ENCODE measurements around the gene ZNF488.
"Not testable (repeated sequence)": the region's sequence is repeated elsewhere in the genome, so short reads cannot be mapped to it uniquely, and the experiment has no call there.

ZNF488 gene

DNA sequence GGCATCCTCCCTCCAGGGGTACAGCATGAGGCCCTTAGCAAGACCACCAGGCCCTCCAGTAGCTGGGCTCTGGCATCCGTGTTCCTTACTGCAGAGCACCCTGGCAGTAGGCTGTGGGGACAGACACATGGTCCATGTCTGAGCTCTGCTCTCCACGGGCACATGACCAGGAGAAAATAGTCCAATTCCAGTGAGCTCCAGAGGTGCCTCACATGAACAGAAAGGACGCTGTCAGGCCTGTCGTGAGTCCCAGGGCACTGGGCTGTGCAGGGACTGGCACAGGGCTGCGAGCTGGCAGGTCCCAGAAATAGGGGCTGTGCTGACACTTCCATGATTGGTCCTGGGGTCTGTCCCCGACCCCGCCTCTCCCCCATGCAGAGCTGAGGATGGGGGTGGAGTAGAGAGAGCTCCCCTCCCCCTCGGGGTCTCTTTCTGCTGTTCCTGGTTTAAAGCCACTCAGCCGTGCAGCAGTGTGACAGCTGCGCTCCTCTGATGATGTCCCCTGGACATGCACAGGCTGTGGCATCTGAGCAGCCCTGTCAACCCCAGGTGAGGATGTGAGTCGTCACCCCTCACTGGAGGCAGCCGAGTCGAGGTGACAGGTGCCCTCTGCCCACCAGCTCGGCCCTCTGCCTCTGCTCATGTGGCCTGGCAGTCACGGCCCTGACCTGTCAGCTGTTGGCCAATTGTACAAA lies 25.2 kb upstream of the ZNF488 start:
- DNase-seq = no peak

DNA sequence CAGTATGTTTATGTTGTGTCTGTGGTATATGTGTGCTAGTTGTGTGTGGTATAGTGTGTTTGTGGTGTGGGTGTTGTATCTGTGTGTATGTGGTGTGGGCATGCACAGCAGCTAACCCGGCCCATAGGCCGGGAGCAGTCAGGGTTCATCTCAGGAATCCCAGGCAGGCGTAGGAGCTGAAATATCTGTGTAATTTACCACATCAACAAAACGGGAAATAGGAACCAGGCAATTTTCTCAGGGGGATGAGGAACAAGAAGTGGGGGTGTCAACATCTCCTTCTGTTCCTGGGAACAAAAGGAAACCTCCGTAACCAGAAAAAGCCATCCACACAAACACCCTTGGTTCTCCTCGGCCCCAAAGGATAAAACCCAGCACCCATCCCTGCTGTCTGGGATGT lies 24.5 kb upstream of the ZNF488 start:
- no peak for DNase-seq

DNA sequence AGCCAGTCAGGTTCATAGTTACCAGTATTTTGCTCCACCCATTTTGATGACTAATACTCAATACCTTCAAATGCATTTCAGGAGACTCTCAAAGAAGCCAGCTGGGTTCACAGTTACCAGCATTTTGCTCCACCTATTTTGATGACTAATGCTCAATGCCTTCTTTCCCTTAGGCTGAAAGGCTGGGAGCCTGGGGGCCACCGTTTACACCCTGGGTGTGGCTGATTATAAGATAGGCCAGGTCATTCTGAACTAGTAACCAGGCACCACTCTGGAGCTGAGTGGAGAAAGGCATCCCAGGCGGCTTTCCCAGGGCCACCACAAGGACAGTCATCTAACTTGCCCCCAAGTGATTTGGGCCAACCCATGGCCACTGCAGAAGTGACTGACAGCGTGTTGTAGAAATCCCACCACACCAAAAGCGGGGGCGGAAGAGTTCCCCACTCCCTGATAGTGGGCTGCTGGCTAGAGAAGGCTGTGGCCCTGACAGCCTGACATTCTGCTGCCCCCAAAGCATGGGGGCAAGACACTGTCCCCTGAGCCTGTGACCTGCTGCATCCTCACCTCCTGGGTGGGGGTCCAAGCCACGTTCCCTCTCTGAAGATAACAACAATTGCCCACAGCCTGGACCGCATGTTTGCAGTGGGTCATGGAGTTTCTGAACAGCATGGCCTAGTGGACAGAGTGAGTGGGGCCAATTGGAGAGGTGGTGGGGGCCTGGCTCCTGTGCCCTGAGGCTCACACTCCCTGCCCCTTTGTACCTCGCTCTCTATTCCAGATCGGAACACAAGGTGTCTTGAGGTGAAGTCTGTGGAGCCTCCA lies 23.0 kb upstream of the ZNF488 start:
- no peak for DNase-seq

DNA sequence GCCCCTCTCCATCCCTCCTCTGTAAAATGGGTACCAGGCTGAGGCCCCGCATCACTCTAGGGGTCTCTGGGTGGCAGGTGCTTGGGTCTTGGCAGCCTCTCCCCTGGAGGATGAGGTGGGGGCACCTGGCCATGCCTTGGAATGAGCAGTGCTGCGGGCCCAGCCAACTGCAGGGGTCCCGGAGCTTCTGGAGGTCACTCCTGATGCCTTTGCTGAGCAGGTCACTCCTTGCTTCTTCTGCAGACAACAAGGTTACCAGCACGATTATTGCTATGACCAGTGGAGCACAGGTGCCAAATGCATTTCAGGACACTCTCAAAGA lies 22.4 kb upstream of the ZNF488 start:
- DNase-seq = no peak

DNA sequence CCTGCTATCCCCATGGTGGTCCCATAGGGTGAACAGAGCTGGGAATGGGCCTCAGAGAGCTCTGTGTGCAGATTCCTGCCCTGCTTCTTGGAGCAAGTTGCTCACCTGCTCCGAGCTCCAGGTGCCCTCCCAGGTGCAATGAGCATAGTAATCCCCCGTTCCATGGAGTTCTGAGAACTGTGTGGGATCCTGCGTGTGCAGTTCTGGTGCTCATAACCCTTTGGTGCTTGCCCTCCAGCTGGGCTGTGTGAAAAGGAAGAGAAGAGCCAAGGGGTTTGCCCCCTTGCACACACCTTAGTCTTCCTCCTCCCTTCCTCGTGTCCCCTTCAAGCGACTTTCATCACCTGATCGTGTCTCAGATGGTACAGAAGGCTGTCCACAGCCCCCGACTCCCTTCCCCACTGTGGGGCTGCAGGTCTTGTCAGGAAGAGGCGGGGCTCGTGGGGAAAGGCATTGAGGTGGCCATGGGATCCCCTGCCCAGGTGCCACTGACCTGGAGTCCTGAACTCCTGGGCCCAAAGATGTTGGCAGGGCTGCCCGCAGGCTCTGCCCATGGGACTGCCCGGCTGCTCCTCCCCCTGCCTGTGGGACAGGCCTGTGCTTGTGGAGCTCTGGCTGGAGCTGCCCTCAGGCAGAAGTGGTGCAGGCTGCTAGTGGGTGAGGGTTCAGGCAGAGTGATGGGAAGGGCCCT lies 21.9 kb upstream of the ZNF488 start:
- no peak for DNase-seq

DNA sequence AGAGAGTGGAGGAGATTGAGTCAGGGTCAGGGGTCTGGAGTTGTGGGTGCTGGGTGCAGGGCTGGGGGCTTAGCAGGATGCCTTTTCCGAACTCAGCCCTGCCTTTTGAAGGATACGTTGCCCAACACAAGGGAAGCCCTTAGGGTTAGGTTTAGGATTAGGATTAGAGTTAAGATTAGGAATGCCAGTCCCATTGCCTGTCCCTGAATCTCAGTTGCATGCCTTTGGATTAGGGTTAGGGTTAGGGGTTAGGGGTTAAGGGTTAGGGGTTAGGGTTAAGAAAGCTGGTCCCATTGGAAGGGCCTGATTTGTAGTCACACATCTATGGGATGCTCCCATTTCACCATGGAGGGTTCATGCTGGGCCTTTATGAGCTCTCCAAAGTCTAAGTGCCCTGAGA lies 20.8 kb upstream of the ZNF488 start:
- no peak for DNase-seq

DNA sequence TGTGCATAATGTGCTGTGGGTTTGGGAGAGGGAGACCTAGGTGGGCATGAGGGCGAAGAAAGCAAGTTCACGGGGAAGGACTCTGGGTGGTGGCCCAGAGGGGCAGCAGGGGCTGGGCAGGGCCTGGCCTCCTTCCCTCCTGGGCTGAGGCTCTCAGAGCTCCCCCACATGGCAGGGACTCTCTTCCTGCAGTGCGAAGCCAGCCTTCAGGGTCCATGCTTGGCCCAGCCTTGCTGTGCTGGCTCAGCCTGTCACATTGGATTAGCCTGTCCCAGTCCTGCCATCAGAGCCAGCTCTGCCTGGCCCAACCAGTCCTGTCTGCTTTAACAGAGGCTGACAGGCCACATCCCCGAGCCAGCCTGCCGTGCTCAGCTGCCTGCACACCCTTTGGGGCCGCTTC lies 20.4 kb upstream of the ZNF488 start:
- DNase-seq = no peak

DNA sequence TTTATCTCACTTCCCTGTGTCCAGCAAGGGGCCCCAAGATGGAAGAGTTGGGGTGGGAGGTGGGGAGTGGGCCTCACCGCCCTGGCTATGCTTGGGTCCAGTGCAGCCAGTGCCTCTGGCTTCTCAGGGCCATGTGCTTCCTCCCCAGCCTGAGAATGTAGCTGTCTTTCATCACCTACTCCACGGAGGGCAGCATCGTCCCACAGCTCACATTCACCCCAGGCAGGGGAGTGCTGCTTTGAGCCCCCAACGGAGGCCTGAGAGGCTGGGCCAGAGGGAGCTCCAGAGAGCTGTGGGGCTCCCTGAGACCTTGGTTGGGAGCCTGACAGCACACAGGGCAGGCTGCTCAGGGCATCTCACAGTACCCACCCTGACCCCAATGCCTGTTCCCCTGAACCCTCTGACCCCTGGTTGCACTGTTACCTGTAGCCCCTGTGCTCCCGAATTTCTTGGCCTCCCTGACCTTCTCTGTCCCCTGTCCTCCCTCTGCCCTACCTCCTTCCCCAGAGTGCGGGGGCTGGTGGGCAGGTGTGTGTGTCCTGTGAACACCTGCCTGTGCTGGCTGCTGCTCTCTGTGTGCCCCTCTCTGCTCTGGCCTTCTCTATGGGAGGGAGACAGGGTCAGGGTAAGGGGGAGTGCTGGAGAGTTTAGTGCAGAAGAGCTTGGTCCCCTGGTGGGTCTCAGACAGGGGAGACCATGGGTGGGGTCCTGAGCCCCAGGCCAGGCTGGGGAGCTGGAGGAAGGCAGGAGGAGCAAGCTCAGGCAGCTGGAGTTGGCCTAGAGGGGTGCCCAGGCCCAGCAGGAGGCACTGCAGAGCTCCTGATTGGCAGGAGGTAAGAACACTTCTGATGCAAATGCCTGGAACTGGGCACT lies 19.6 kb upstream of the ZNF488 start:
- no peak for DNase-seq

DNA sequence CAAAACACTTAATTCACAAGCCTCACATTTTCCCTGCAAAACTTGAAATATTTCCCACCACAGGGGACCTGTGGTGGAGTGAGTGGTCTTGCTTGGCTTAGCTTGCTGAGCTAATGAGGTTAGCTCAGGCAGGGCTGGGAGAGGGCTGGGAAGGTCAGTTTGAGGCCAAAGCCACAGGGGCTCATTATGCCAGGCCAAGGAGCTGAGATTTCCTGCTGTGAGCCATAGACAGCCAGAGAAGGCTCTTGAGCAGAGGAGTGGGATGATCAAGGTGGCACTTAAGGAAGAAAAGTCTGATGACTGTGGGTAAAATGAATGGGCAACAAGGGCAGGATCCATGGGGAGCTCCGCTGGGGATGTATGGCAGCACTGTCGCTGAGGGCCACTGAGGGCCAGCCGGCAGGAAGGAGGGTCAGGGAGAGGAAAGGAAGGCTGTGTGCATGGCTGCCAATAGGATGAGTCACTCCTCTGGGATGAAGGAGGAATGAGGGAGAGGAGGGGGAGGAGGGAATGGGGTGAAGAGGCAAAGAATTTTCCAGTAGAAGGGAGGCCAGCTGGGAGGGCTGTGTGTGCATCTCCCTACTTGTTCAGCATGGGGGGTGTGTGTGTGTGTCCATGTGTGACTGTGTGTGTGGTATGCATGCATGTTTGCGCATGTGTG lies 18.7 kb upstream of the ZNF488 start:
- no peak for DNase-seq

DNA sequence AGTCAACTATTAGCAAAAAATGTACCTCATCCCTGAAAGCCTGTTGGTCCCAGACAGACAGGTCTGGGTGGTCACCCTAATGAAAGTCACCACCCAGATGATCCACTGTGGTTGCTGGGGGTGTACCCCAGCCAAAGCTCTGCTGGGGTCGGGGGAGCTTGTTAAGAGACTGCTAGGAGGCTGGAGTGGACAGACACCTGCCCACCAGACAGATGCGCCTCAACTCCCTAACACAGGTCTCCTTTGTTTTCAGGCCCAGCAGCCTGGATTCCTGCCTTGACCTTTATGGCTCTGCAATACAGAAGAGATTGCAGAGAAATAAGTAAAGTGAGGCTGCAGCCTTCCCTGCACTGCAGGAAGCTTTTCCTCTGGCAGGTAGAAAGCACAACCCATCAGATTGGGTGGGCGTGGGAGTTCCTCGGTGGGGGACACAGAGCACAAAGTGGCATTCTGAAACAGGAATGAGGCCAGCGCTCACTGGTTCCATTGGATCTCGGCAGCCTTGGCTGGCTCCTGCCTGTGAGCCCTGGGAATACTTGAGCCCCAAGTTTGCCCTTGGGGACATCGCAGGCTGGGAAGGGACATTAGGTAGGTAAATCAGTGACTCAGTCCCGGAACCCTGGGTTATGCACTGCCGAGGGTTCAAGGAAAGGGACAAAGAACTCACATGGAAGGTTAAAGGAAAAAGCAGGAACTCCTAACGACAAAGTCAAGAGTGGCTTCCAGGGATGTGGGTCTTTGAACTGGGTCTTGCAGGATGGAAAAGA lies 18.0 kb upstream of the ZNF488 start:
- no peak for DNase-seq

DNA sequence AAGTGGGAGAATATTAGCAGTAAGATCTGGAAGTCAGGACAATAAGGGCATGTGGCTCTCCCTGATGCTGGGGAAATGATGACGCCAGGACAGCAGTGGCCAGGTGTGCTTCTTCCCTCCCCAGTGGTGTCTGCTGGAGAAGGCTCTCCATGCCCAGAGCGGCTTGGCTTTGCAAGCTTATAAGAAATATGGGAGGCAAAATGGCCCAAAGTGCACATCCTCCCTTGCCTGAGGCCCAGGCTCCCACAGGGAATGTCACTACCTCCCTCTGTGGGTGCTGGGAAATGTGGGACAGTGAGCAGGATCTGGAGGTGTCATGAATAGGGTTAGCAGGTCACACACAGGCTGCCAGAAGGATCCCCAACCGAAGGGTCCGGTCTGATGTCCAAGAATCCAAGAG lies 17.1 kb upstream of the ZNF488 start:
- DNase-seq = no peak

DNA sequence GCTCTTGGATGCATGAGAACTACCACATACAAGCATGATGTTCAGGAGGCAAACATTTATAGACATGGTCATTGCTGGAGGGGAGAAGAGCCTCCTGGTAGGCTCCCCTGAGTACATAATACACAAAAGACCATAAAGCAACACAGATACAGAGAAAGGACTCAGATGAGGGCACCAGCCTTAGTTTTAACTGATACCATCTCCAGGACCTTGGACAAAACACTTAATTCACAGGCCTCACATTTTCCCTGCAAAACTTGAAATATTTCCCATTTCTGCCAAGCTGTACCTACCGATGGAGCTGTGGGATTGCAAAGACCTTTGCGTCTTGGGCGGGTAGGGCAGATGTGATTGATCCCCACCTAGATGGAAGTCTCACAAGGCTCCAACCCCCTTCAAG lies 16.7 kb upstream of the ZNF488 start:
- no peak for DNase-seq

DNA sequence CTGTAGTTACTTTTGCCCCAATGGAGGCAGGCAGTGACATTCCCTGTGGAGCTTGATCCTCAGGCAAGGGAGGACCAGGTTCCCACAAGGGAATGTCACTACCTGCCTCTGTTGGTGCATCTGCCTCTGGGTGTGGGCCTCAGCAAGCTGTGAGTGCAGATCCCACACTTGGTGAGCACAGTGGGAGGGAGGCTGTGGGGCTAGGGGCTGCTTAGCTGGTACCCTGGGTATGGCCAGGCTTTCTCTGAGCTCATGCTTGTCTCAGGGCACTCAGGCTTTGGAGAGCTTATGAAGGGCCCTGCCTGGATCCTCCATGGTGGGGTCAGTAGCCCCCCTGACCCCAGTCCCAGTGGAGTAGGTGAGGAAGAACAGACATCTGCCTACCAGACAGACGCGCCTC lies 16.2 kb upstream of the ZNF488 start:
- no peak for DNase-seq

DNA sequence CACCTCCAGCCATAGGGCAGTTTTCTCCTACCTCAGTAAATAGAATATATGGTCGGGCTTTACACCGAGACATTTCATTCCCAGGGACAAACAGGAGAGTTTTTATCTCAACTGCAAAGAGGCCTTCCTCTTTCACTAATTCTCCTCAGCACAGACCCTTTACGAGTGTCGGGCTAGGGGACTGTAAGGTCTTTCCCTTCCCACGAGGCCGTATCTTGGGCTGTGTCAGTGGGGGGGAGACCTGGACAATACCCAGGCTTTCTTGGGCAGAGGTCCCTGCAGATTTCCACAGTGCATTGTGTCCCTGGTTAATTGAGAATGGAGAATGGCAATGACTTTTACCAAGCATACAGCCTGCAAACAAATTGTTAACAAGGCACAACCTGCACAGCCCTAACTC lies 13.2 kb upstream of the ZNF488 start:
- no peak for DNase-seq

DNA sequence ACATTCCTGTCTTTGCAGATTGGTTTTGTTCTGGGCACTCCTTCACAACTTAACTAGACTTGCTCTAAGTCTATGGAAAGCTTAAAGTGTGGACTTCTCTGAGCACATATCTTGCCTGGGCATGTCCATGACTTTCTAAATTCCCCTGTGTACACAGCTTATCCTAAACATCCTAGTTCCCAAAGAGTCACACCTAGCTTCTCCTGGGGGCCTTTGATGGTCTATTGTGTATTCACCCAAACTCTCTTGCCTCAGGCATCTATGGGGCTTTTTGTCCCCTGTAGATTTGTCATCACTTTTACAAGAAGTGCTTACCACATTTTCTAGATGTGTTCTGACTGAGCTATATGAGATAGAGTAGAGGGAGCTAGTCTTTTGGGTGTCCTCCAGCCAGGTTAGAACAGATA lies 12.2 kb upstream of the ZNF488 start:
- no peak for DNase-seq

DNA sequence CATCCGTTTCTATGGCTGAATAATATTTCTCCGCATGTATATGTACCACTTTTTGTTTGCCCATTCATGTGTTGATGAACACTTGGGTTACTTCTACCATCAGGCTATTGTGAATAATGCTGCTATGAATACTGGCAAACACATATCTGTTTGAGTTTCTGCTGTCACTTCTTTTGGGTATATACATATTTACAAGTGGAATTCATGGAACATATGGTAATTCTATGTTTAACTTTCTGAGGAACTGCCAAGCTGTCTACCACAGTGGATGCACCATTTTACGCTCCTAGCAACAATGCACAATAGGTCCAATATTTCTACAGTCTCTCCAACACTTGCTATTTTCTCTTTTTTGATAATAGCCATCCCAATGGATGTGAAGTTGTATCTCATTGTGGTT lies 5.5 kb upstream of the ZNF488 start:
- DNase-seq = no peak

DNA sequence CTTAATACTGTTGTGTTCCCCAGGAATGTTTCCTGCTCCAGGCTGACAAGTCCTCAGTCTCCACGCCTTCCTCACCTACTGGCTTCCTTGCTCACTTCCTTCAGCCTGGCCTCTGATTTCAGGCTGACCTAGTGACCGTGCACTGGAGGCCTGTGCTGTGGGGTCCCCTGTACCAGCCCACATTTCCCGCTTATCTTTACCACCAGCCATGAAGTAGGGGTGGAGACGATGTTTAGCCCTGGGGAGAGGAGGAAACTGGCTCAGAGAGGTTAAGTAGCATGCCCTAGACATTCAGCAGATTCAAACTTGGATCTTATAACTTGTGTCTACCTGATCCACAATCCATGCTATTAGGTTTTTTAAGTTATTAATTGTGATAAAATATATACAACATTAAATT lies 4.8 kb upstream of the ZNF488 start:
- DNase-seq = no peak

DNA sequence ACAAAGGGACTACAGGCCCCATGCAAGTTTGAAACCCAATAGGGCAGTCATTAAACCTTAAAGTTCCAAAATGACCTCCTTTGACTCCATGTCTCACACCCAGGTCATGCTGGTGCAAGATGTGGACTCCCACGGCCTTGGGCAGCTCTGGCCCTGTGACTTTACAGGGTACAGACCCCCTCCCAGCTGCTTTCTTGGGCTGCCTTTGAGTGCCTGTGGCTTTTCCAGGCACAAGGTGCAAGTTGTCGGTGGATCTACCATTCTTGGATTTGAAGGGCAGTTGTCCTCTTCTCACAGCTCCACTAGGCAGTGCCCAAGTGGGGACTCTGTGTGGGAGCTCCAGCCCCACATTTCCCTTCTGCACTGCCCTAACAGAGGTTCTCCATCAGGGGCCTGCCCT lies 2.0 kb upstream of the ZNF488 start:
- DNase-seq = not testable (repeated sequence)

DNA sequence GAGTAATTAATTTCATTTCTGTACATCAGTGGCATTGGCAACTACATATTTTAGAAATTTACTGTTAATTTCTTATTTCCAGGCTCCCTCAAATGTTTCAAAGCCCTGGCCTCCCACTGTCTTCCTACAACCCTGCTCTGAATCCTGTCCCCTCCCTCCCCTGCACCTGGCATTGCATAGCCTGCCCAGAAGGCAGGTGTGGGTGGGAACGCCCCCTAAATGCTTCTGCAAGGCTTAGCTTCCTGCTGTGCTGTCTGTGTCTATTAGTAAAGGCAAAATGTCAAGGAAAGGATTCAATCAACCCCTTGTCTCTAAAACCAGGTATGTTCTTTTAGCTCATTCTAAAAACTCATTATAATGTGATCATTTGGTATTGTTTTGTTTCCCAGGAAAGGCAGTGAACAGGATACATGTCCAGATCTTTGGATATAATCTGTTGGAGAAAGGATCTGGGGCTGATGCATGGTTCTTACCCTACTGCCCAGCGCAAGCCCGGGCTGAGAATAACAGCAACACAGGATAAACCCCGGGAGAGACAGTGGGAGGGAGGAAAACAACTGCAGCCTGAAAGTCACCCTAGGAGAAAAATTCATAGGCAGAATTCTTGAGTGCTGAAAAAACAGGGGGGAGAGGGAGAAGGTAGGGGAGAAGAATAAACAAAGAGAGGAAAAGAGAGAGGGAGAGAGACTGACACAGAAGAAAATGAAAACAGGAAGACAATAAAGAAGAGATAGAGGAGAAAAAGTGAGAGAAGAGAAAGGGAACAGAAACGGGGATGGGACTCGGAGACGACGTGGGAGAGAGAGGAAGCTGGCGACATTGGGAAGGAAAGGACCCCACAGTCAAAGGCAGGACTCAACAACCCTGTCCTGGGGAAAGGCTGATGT lies 589 bp downstream of the ZNF488 start:
- no peak for DNase-seq

DNA sequence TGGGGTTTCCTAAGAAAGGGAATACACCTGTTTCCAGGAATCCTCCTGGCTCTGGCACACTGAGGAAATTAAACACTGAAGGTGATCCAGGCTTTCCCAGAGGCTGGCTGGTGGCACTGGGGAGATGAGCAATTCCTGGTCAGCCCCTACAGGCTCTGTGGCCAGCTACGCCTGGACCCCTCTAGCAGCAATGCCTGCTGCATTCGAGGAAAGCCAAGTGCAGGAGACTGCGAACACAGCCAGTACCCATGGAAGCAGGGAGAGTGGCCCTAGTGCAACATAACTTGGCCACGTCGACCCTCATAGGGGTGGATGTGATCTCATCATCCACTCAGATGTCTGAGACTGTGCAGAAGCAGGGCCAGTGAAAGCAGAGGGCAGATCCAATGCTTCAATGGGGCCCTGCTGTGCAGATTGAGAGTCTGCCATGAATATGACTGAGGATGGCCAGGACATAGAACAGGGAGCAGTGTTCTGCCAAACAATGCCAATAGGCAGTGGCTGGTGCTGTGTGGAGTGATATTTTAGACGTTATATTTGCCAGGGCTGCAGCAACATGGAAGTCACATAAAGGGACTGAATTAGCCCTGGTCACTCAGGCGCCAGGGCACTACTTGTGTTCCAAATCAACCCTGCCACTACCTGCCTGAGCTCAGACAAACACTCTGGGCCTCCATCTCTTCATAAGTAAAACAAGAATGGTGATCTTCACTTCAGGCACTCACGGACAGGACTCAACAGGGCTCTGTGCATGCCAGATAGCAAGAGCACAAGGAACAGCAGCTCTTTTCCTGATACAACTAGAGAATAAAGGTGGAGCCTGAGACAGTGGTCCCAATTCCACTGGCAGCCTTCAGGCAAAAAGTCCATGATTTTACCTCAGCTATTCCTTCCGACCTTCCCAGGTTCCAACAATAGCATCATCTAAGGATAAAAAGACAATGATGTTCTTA lies 2.4 kb downstream of the ZNF488 start:
- no peak for DNase-seq
